WTC11 (cell line): ENCODE data around the gene EZR.

Source experiments
- CREB1 ChIP-seq: sonication (generic); formaldehyde crosslinking; IDR thresholded peaks from 2 replicates; pipeline ENCODE4 v1.8.0; 2023; ENCODE audit warnings: mild to moderate bottlenecking, missing genetic modification reagents
- CTCF ChIP-seq: fragments of 200-600 bp; IDR thresholded peaks from 2 replicates; pipeline ENCODE4 v1.8.0; 2022; ENCODE audit warnings: antibody characterized with exemption
- E2F1 ChIP-seq: sonication (generic); formaldehyde crosslinking; IDR thresholded peaks from 2 replicates; pipeline ENCODE4 v1.8.0; 2022; ENCODE audit warnings: mild to moderate bottlenecking, missing genetic modification reagents
- ELF4 ChIP-seq: sonication (generic); formaldehyde crosslinking; IDR thresholded peaks from 2 replicates; pipeline ENCODE4 v1.8.1; 2022; ENCODE audit warnings: low read depth, mild to moderate bottlenecking, moderate library complexity, missing genetic modification reagents
- FOXK1 ChIP-seq: sonication (generic); formaldehyde crosslinking; IDR thresholded peaks from 2 replicates; pipeline ENCODE4 v1.8.0; 2022; ENCODE audit warnings: mild to moderate bottlenecking, moderate library complexity, missing genetic modification reagents
- GABPB1 ChIP-seq: sonication (generic); formaldehyde crosslinking; IDR thresholded peaks from 2 replicates; pipeline ENCODE4 v1.8.1; 2023; ENCODE audit warnings: mild to moderate bottlenecking, missing genetic modification reagents
- MYBL2 ChIP-seq: sonication (generic); formaldehyde crosslinking; IDR thresholded peaks from 2 replicates; pipeline ENCODE4 v1.8.1; 2023; ENCODE audit warnings: mild to moderate bottlenecking, moderate library complexity, missing genetic modification reagents
- SP1 ChIP-seq: sonication (generic); formaldehyde crosslinking; conservative IDR thresholded peaks from 2 replicates; pipeline ENCODE4 v1.8.1; 2022; ENCODE audit warnings: missing genetic modification reagents
- TEAD4 ChIP-seq: sonication (generic); formaldehyde crosslinking; IDR thresholded peaks from 2 replicates; pipeline ENCODE4 v1.8.0; 2022; ENCODE audit warnings: mild to moderate bottlenecking, missing genetic modification reagents
- ZNF219 ChIP-seq: sonication (generic); formaldehyde crosslinking; IDR thresholded peaks from 2 replicates; pipeline ENCODE4 v1.8.0; 2023; ENCODE audit warnings: missing genetic modification reagents, mild to moderate bottlenecking, borderline replicate concordance

GRCh38 chr6:158777510-158777909, 41.7 kb downstream of the EZR start:
- no peak for TF ChIP-seq SP1
- no peak for TF ChIP-seq ELF4
- no peak for TF ChIP-seq GABPB1 (CRISPR knock-in tag)
- TF ChIP-seq TEAD4 = no peak
- no peak for TF ChIP-seq FOXK1 (CRISPR knock-in tag)
- no peak for TF ChIP-seq MYBL2
- no peak for TF ChIP-seq E2F1 (CRISPR knock-in tag)
- no peak for TF ChIP-seq CTCF
- no peak for TF ChIP-seq CREB1 (CRISPR knock-in tag)
- TF ChIP-seq ZNF219 (CRISPR knock-in tag) = no peak
